Activated CD4-positive, alpha-beta T cell treated with anti-CD3 and anti-CD28 coated beads, Interleukin-2, amount 50 U/mL, for 24 hours (primary cell): ENCODE data around the gene GFER.
"Not testable (repeated sequence)": the region's sequence is repeated elsewhere in the genome, so short reads cannot be mapped to it uniquely, and the experiment has no call there.

Experiments
- DNase-seq, 2 donors: peaks; one replicate each; pipeline ENCODE4 v3.0.0-alpha.2; 2020; ENCODE audit warnings: low read depth in 1 of 2, low spot score in 1 of 2

GFER gene

GRCh38 chr16:1957434-1958142, 26.4 kb upstream of the GFER start:
- DNase-seq, result not testable (repeated sequence)

GRCh38 chr16:1958143-1958491, 25.9 kb upstream of the GFER start:
- DNase-seq, result not testable (repeated sequence)

- no peak for DNase-seq
Observed at GRCh38 chr16:1958715-1959268, 25.2 kb upstream of the GFER start.

GRCh38 chr16:1959269-1960039, 24.5 kb upstream of the GFER start, which contains the start of gene NDUFB10:
TSS of gene NDUFB10 (plus strand) at chr16:1959538. CDS start at chr16:1959625, 87 bp downstream.
- peak; percentile 78 to 87 for DNase-seq

- DNase-seq, result peak; percentile 53 to 59
Observed at GRCh38 chr16:1960665-1961630, 23.0 kb upstream of the GFER start.

GRCh38 chr16:1961651-1962067, 22.3 kb upstream of the GFER start:
- DNase-seq, result no peak

- DNase-seq, result not testable (repeated sequence)
Observed at GRCh38 chr16:1962161-1963153, 21.5 kb upstream of the GFER start.

GRCh38 chr16:1963806-1964505, 20.0 kb upstream of the GFER start:
- no peak for DNase-seq

- peak; percentile 97 for DNase-seq
Observed at GRCh38 chr16:1964506-1965395, 19.2 kb upstream of the GFER start, which contains the start of gene RPS2. TSS of gene RPS2 (minus strand) at chr16:1964826. CDS start at chr16:1964625, 201 bp downstream.

- DNase-seq, result no peak
Observed at GRCh38 chr16:1965396-1966001, 18.5 kb upstream of the GFER start.

GRCh38 chr16:1966460-1966859, 17.5 kb upstream of the GFER start, which contains the start of gene RNF151:
TSS of gene RNF151 (plus strand) at chr16:1966856. CDS start at chr16:1966882, 26 bp downstream.
- DNase-seq, result no peak

GRCh38 chr16:1968146-1968953, 15.6 kb upstream of the GFER start:
- no peak for DNase-seq

GRCh38 chr16:1971796-1972489, 12.1 kb upstream of the GFER start, which contains the start of gene TBL3:
TSS of gene TBL3 (plus strand) at chr16:1972053. CDS start at chr16:1972165, 112 bp downstream.
- peak; percentile 93 to 96 for DNase-seq

GRCh38 chr16:1972490-1972877, 11.5 kb upstream of the GFER start:
- no peak for DNase-seq

- DNase-seq, result no peak
Observed at GRCh38 chr16:1973461-1974156, 10.4 kb upstream of the GFER start.
